ENCODE measurements around the gene SEMA4D. TPM values are rescaled to one million over a fixed set of nuclear protein-coding genes. Genes with fewer than 3 reads are reported as not detected.

SEMA4D gene
- total RNA-seq, 1 donor from 2014 or later: 79.7 TPM

DNA sequence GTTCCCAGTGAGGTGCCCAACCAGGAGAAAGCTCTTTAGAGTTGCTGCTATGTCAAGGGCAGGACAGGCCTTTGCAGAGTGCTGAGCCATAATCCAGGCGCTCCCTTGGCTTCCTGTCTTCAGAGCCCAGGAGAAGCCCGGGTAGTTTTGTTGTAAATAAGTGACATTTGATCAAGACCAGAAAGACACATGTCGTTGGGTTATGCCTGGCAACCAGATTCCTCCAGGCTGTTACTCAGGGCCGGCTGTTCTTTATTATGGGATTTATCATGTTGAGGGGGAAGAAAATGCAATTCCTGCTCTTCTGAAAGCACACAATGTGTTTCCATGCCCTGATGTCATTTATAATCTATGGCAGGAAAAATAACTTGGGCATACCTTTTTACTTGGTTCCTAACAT is 39.3 kb upstream of the SEMA4D start:
- no peaks in the 10 kb centered on the region for H3K27me3 Mint-ChIP-seq
- H3K4me1 Mint-ChIP-seq: peaks cover 40% of the 10 kb centered on the region
- H3K9me3 Mint-ChIP-seq: no peaks in the 10 kb centered on the region
- TF ChIP-seq, protein P1, sequence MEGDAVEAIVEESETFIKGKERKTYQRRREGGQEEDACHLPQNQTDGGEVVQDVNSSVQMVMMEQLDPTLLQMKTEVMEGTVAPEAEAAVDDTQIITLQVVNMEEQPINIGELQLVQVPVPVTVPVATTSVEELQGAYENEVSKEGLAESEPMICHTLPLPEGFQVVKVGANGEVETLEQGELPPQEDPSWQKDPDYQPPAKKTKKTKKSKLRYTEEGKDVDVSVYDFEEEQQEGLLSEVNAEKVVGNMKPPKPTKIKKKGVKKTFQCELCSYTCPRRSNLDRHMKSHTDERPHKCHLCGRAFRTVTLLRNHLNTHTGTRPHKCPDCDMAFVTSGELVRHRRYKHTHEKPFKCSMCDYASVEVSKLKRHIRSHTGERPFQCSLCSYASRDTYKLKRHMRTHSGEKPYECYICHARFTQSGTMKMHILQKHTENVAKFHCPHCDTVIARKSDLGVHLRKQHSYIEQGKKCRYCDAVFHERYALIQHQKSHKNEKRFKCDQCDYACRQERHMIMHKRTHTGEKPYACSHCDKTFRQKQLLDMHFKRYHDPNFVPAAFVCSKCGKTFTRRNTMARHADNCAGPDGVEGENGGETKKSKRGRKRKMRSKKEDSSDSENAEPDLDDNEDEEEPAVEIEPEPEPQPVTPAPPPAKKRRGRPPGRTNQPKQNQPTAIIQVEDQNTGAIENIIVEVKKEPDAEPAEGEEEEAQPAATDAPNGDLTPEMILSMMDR (IDR thresholded peaks at IDR 0.05): no peak
- H3K36me3 Mint-ChIP-seq (ENCODE audit: low read depth): no peaks in the 10 kb centered on the region
- ATAC-seq (ENCODE audit: low read depth) (no peak), DNase-seq (no peak)
- ChIA-PET CTCF (no interaction called here), POLR2A (interaction anchor here (1.0 to 1.6 kb wide), 2 partner anchors 17 to 47 kb away, joined by 3 to 4 read pairs; no protein-coding TSS in a partner anchor)
- intact Hi-C loops (cut with micrococcal nuclease): no loop called here
- H3K27ac Mint-ChIP-seq: no peak overlapping the region
- H3K4me3 Mint-ChIP-seq: no peak overlapping the region

DNA sequence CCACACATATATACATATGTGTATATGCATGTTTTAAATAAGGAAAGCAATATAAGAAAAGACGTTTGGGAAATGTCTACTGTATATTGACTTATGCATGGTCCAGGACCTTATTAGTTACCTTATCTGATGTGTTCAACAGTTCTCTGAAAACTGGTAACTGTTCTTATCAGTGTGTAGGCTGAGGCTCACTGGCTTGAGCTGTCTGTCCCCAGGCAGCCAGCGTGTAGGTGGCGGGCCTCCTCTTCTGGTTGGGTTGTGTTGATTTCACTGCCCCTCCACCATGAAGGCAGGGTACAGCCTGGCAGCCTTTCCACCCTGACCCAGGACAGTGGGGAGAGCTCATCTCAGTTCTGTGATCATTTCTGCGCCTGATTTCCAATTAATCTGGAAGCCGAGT is 38.7 kb upstream of the SEMA4D start:
- DNase-seq (no peak), ATAC-seq (ENCODE audit: low read depth) (no peak)
- H3K4me1 Mint-ChIP-seq: peaks cover 34% of the 10 kb centered on the region
- H3K9me3 Mint-ChIP-seq: no peaks in the 10 kb centered on the region
- H3K36me3 Mint-ChIP-seq (ENCODE audit: low read depth): no peaks in the 10 kb centered on the region
- ChIA-PET CTCF (no interaction called here), POLR2A (interaction anchor here (1.0 to 1.6 kb wide), 3 partner anchors 13 to 46 kb away, joined by 3 to 4 read pairs (median 4); no protein-coding TSS in a partner anchor)
- H3K27ac Mint-ChIP-seq: no peak overlapping the region
- TF ChIP-seq, protein P1 (IDR thresholded peaks at IDR 0.05): no peak
- H3K4me3 Mint-ChIP-seq: no peak overlapping the region
- no peaks in the 10 kb centered on the region for H3K27me3 Mint-ChIP-seq
- intact Hi-C loops (cut with micrococcal nuclease): no loop called here

DNA sequence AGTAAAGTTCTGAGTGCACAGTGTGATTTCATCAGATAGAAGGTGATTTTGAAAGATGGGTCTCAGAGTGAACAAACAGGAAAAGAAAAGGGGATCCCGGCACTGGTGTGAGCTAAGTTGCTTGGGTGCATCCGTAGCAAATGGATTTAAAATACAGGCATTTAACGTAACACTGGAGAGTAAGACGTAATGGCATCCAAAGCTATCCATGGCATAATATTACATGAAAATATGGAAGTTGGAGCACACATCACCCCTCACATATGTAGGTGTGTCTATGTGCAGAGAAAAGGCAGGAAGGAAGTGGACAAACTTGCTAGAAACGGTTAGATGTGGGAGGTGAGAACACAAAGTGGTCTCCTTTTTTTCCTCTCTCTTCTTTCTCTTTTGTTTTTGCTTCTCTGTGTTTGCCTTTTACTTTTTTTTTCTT is 38.2 kb upstream of the SEMA4D start:
- peaks cover 30% of the 10 kb centered on the region for H3K4me1 Mint-ChIP-seq
- H3K36me3 Mint-ChIP-seq (ENCODE audit: low read depth): no peaks in the 10 kb centered on the region

DNA sequence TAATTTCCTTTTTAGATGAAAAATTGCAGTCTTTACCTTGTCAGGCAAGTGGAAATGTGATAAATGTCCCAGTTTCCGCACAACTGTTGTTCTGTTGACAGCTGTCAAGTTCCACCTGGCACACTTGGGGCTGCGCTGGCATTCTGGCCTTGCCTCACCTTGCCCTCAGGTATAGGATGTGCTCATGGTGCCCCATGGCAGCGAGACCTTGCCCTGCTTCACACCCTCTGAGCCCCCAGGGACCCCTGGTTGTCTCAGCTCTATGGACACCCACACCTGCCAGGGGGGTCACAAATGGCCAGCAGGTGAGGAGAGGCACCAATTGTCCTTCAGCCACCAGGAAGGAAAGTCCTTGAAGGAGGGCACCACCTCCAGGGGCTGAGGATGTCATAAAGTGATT is 37.5 kb upstream of the SEMA4D start:
- Mint-ChIP-seq H3K4me3 (no peak overlapping the region), H3K27me3 (no peaks in the 10 kb centered on the region), H3K9me3 (no peaks in the 10 kb centered on the region), H3K4me1 (peaks cover 24% of the 10 kb centered on the region), H3K36me3 (ENCODE audit: low read depth) (no peaks in the 10 kb centered on the region), H3K27ac (no peak overlapping the region)
- intact Hi-C loops (cut with micrococcal nuclease): no loop called here
- DNase-seq (no peak), ATAC-seq (ENCODE audit: low read depth) (no peak)
- ChIA-PET CTCF (interaction anchor here (1.1 kb wide), 1 partner anchor 13 kb away, joined by 4 read pairs; no protein-coding TSS in a partner anchor), POLR2A (interaction anchor here (1.1 to 1.6 kb wide), 2 partner anchors 12 to 15 kb away, joined by 4 read pairs; no protein-coding TSS in a partner anchor)
- TF ChIP-seq, protein P1 (IDR thresholded peaks at IDR 0.05): no peak

More for the DNA sequence above, 38.2 kb upstream of the SEMA4D start:
- Mint-ChIP-seq H3K4me3 (peak overlapping the region; percentile 11), H3K27me3 (no peaks in the 10 kb centered on the region), H3K9me3 (no peaks in the 10 kb centered on the region), H3K27ac (no peak overlapping the region)
- ChIA-PET POLR2A (interaction anchor here (1.1 to 1.6 kb wide), 2 partner anchors 13 to 16 kb away, joined by 4 read pairs; no protein-coding TSS in a partner anchor), CTCF (no interaction called here)
- intact Hi-C loops (cut with micrococcal nuclease): no loop called here
- no peak for DNase-seq
- TF ChIP-seq, protein P1 (IDR thresholded peaks at IDR 0.05): no peak
- no peak for ATAC-seq (ENCODE audit: low read depth)

- intact Hi-C loops (cut with micrococcal nuclease): no loop called here
- Mint-ChIP-seq H3K4me3 (no peak overlapping the region), H3K36me3 (ENCODE audit: low read depth) (no peaks in the 10 kb centered on the region), H3K4me1 (peaks cover 24% of the 10 kb centered on the region), H3K27ac (no peak overlapping the region), H3K9me3 (no peaks in the 10 kb centered on the region), H3K27me3 (no peaks in the 10 kb centered on the region)
- TF ChIP-seq, protein P1 (IDR thresholded peaks at IDR 0.05): no peak
- ChIA-PET POLR2A (no interaction called here), CTCF (interaction anchor here (1.1 to 1.3 kb wide), 2 partner anchors 12 to 14 kb away, joined by 3 to 4 read pairs; no protein-coding TSS in a partner anchor)
- ATAC-seq (ENCODE audit: low read depth): no peak
- no peak for DNase-seq
These were observed 36.8 kb upstream of the SEMA4D start for GRCh38 chr9:89534515-89535287.

Data from activated B cell treated with CpG ODN at 0.5 μM for 24 hours (primary cell).